Heart left ventricle (tissue), 13 donors: ENCODE data around the gene KNCN.
A peak's percentile ranks its signal among the peaks of the same experiment; 100 is the strongest.

Source experiments
- CTCF ChIP-seq, 12 donors: fragments of 200-600 bp; sonication (generic) in 4 of 12; IDR thresholded peaks; one replicate each; pipeline versions ENCODE4 v1.5.0 to v1.8.0; 2018 to 2022; ENCODE audit warnings: antibody characterized with exemption in 12 of 12, mild to moderate bottlenecking in 5 of 12
- POLR2A ChIP-seq, 2 donors: fragments of 450-650 bp; IDR thresholded peaks; one replicate each; pipeline ENCODE4 v1.6.1; 2017; ENCODE audit warnings: antibody characterized with exemption in 2 of 2, mild to moderate bottlenecking in 2 of 2, moderate library complexity in 2 of 2
- donor health status: ischemic (EF 13 %, LVEDD 7.1; RV severe dilation, severe dysfunction).
- donor health status: DM: no; HTN: yes; CAD: no.
- donor health status: DM: no; HTN: no; CAD: no.
- donor health status: ischemic (EF 25% LVEDD 6.9; RV normal size, moderate dysfunction).
- donor health status: ischemic (EF 25% LVEDD 5.7; RV mildly dilated, moderate dysfunction).
- donor health status: ischemic (EF 35%, LVEDD 5.7; RV mildly dilated, moderate dysfunction).
- donor health status: nonischemic (EF 11% LVEDD 7.7; RV severe dilation, severe dysfunction).
- donor health status: DM: yes; HTN: yes; CAD: no.
- donor health status: PGD.
- donor health status: ischemic (EF 29% LVEDD 5.4; RV normal size, mild dysfunction).
- donor health status: nonischemic (EF 23%, LVEDD 6.1; RV moderate dilation, normal function).

GRCh38 chr1:46535063-46535462 lies 16.4 kb downstream of the KNCN start:
- TF ChIP-seq CTCF (IDR thresholded peaks at IDR 0.05) (peak in 8 of 12 donors; percentile 9 to 41 (median 30)), POLR2A (IDR thresholded peaks at IDR 0.05) (no peak)
